ENCODE data around the gene CCDC136. TPM values are rescaled to one million over a fixed set of nuclear protein-coding genes. Genes with fewer than 3 reads are reported as not detected.

The CCDC136 gene
- total RNA-seq, 1 experiment from 2014 or later, result 11.1 TPM

GRCh38 chr7:128847721-128848211, 56.0 kb downstream of the CCDC136 start:
- Histone ChIP-seq H3K9me2 (ENCODE audit: insufficient read depth) (no peaks in the 10 kb centered on the region), H3K27me3 (ENCODE audit: insufficient read depth, low read length) (no peaks in the 10 kb centered on the region), H3K27ac (ENCODE audit: low read depth, low read length) (no peak overlapping the region), H3K4me3 (replicated peaks in 1 of 2; ENCODE audit: low read depth in 1 of 2, low read length in 2 of 2) (no peak overlapping the region), H3K79me2 (ENCODE audit: insufficient read depth, low read length) (no peaks in the 10 kb centered on the region), H2AFZ (ENCODE audit: low read depth, low read length, poor library complexity, severe bottlenecking) (no peak overlapping the region), H3K36me3 (ENCODE audit: control insufficient read depth in 1 of 2, insufficient read depth in 2 of 2, low read length in 2 of 2) (peaks cover 2 to 17% of the 10 kb centered on the region in 2 experiments; a peak in 1 of 4 replicates), H4K20me1 (ENCODE audit: insufficient read depth) (no peaks in the 10 kb centered on the region), H3K4me2 (ENCODE audit: low read length) (no peak overlapping the region), H3K4me1 (ENCODE audit: control insufficient read depth in 1 of 2, insufficient read depth in 2 of 2, low read length in 2 of 2) (no peaks in the 10 kb centered on the region), H3K9me3 (ENCODE audit: control insufficient read depth in 1 of 2, insufficient read depth in 1 of 2, low read depth in 1 of 2, low read length in 2 of 2) (no peaks in the 10 kb centered on the region), H3K9ac (ENCODE audit: low read length) (no peak overlapping the region)
- TF ChIP-seq MAX (IDR thresholded peaks at IDR 0.05) (no peak), SIN3A (IDR thresholded peaks at IDR 0.05; ENCODE audit: low read depth) (no peak), ELF1 (IDR thresholded peaks at IDR 0.05; ENCODE audit: borderline replicate concordance, low read depth) (no peak), POLR2A (IDR thresholded peaks at IDR 0.05; ENCODE audit: borderline replicate concordance, extremely low read depth, insufficient read depth, insufficient read length) (no peak), CEBPB (IDR thresholded peaks at IDR 0.05; ENCODE audit: low read depth) (no peak), EZH2phosphoT487 (IDR thresholded peaks at IDR 0.05; ENCODE audit: borderline replicate concordance) (no peak), CBX3 (IDR thresholded peaks at IDR 0.05; ENCODE audit: low read depth) (no peak), ZNF274 (IDR thresholded peaks at IDR 0.05; ENCODE audit: low read depth, low read length) (no peak), JUND (IDR thresholded peaks at IDR 0.05) (no peak), ZFX (IDR thresholded peaks at IDR 0.05) (no peak), RAD21 (IDR thresholded peaks at IDR 0.05; ENCODE audit: low read depth) (no peak), SRF (IDR thresholded peaks at IDR 0.05; ENCODE audit: low read depth) (no peak), SP1 (IDR thresholded peaks at IDR 0.05; ENCODE audit: low read depth) (no peak), EZH2 (IDR thresholded peaks at IDR 0.05) (no peak)
- TF ChIP-seq, protein P1, sequence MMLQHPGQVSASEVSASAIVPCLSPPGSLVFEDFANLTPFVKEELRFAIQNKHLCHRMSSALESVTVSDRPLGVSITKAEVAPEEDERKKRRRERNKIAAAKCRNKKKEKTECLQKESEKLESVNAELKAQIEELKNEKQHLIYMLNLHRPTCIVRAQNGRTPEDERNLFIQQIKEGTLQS (IDR thresholded peaks at IDR 0.05), result no peak
- POLR2A ChIA-PET, result no interaction called here
- no peak for DNase-seq (ENCODE audit: low read depth, low spot score)
- intact Hi-C loops (cut with micrococcal nuclease), result no loop called here
- no TSS peak for BruUV-seq (replicated peaks)
- CTCF ChIA-PET, result no interaction called here
- RAD21 ChIA-PET (ENCODE audit: low non-redundant PET in 1 of 2, low total read pairs in 2 of 2, uncharacterized antibody in 2 of 2, unreplicated experiment in 2 of 2), result no interaction called here
- ATAC-seq, result no peak
